K562 (cell line): ENCODE measurements around the gene HCAR2. TPM values are rescaled to one million over a fixed set of nuclear protein-coding genes. Genes with fewer than 3 reads are reported as not detected.

Source experiments
- ATAC-seq: fragments of 200-7000 bp; cut with Tn5 transposase; 3 replicates; pipeline ENCODE4 v1.9.1; 2020; ENCODE audit warnings: moderate library complexity
- BruUV-seq: library from RNA; stranded (reverse); fragments of 400-500 nt; replicated peaks from 2 replicates; lab custom pipeline; 2021; lab: Mats Ljungman, UMichigan
- CTCF ChIA-PET: fragments of 300-600 bp; formaldehyde crosslinking; extraction: SDS; loops from one replicate; lab custom pipeline; 2021; ENCODE audit warnings: low intra/inter-chr PET ratio; lab: Yijun Ruan, JAX
- POLR2A ChIA-PET: fragments of 300-600, 350-650 bp; sonication (Branson Sonifier 250); formaldehyde crosslinking; extraction: SDS; loops from one replicate; lab custom pipeline; 2021; ENCODE audit warnings: antibody characterized with exemption, inconsistent platforms; lab: Yijun Ruan, JAX
- DNase-seq, 4 experiments: peaks; one replicate each; pipeline versions ENCODE4 v3.0.0 to v3.0.0-alpha.2; 2011 to 2018; ENCODE audit warnings: low spot score in 3 of 4, mixed read lengths in 3 of 4; ENCODE audit errors: extremely low read depth in 1 of 4
- FAIRE-seq: peaks from 2 replicates; lab custom pipeline; 2011; peaks lifted over from hg19 to GRCh38; lab: Jason Lieb, UNC
- H2AFZ ChIP-seq: 2 replicates; pipeline ENCODE4 v1.6.0; 2011; ENCODE audit warnings: low read depth, low read length, control low read depth, inconsistent platforms
- H3K27ac ChIP-seq: fragments of 200-600 bp; 3 replicates; pipeline ENCODE4 v1.8.0; 2011; ENCODE audit warnings: low read depth, mild to moderate bottlenecking, control low read depth, inconsistent platforms, low read length, moderate library complexity, mixed read lengths; ENCODE audit errors: extremely low read depth
- H3K27me3 ChIP-seq, 2 experiments: fragments of 300-600 bp in 1 of 2; 2 replicates in 1 of 2; 3 replicates in 1 of 2; pipeline versions ENCODE4 v1.6.0 to v1.8.0; 2011; ENCODE audit warnings: inconsistent platforms in 2 of 2, low read length in 2 of 2, mild to moderate bottlenecking in 1 of 2, mixed read lengths in 1 of 2, moderate library complexity in 1 of 2; ENCODE audit not compliant: control insufficient read depth in 2 of 2, insufficient read depth in 2 of 2
- H3K36me3 ChIP-seq: fragments of 300-600 bp; 3 replicates; pipeline ENCODE4 v1.8.0; 2011; ENCODE audit warnings: mild to moderate bottlenecking, low read length, inconsistent platforms; ENCODE audit not compliant: control insufficient read depth, insufficient read depth
- H3K4me1 ChIP-seq, 2 experiments: fragments of 200-600 bp in 1 of 2; replicated peaks in 1 of 2; 2 replicates in 1 of 2; 3 replicates in 1 of 2; pipeline versions ENCODE4 v1.5.1 to v1.8.0; 2011; ENCODE audit warnings: inconsistent platforms in 2 of 2, low read length in 2 of 2, mild to moderate bottlenecking in 1 of 2, mixed read lengths in 1 of 2, moderate library complexity in 1 of 2; ENCODE audit not compliant: control insufficient read depth in 2 of 2, insufficient read depth in 2 of 2
- H3K4me2 ChIP-seq: 2 replicates; pipeline ENCODE4 v1.6.1; 2011; ENCODE audit warnings: low read length, control low read depth, inconsistent platforms, mixed read lengths; ENCODE audit not compliant: insufficient read depth
- H3K4me3 ChIP-seq: fragments of 200-600 bp; sonication (generic), shearing (Covaris generic); 2 replicates; pipeline ENCODE4 v1.5.1; 2016; ENCODE audit warnings: control low read depth, inconsistent platforms
- H3K79me2 ChIP-seq: fragments of 200-600 bp; 3 replicates; pipeline ENCODE4 v1.8.0; 2011; ENCODE audit warnings: low read length, inconsistent platforms; ENCODE audit not compliant: control insufficient read depth, insufficient read depth
- H3K9ac ChIP-seq, 2 experiments: 2 replicates each; pipeline versions ENCODE4 v1.6.0 to v1.6.1; 2011; ENCODE audit warnings: low read depth in 2 of 2, low read length in 2 of 2, control low read depth in 1 of 2, inconsistent platforms in 1 of 2, mild to moderate bottlenecking in 1 of 2, mixed read lengths in 1 of 2; ENCODE audit not compliant: insufficient read depth in 1 of 2
- H3K9me1 ChIP-seq: one replicate; pipeline ENCODE4 v1.6.0; 2011; ENCODE audit warnings: inconsistent platforms, mild to moderate bottlenecking, low read length, moderate library complexity; ENCODE audit not compliant: control insufficient read depth, insufficient read depth
- H3K9me3 ChIP-seq: replicated peaks from 2 replicates; pipeline ENCODE4 v1.5.1; 2011; ENCODE audit warnings: low read depth, low read length, inconsistent platforms; ENCODE audit not compliant: control insufficient read depth, insufficient read depth
- H4K20me1 ChIP-seq: replicated peaks from 2 replicates; pipeline ENCODE4 v1.6.1; 2011; ENCODE audit warnings: low read length, inconsistent platforms, mixed read lengths; ENCODE audit not compliant: control insufficient read depth, insufficient read depth
- BRCA1 ChIP-seq, 2 experiments: fragments of 450-650 bp in 1 of 2; sonication (generic) in 1 of 2; formaldehyde crosslinking in 1 of 2; IDR thresholded peaks; 2 replicates each; pipeline versions ENCODE4 v1.5.0 to v1.6.1; 2017 to 2020; ENCODE audit warnings: mild to moderate bottlenecking in 1 of 2, missing genetic modification reagents in 1 of 2
- C11orf30 ChIP-seq: fragments of 450-650 bp; IDR thresholded peaks from 2 replicates; pipeline ENCODE4 v1.6.1; 2016; ENCODE audit warnings: low read depth, mild to moderate bottlenecking
- CXXC5 ChIP-seq: fragments of 250-450 bp; sonication (Bioruptor Pico); IDR thresholded peaks from 2 replicates; pipeline ENCODE4 v1.8.0; 2022; ENCODE audit warnings: inconsistent platforms, mild to moderate bottlenecking, moderate library complexity
- KAT2B ChIP-seq: IDR thresholded peaks from one replicate; pipeline ENCODE4 v1.6.1; 2012; ENCODE audit warnings: low read depth, mild to moderate bottlenecking, control low read depth, inconsistent platforms, low read length, moderate library complexity
- KLF16 ChIP-seq: IDR thresholded peaks from 2 replicates; pipeline ENCODE4 v1.6.1; 2016; ENCODE audit warnings: antibody characterized with exemption
- NCOA2 ChIP-seq, 2 experiments: fragments of 450-650 bp; IDR thresholded peaks; 2 replicates each; pipeline ENCODE4 v1.6.1; 2018; ENCODE audit warnings: mild to moderate bottlenecking in 2 of 2, moderate library complexity in 1 of 2; ENCODE audit not compliant: partially characterized antibody in 2 of 2
- SIN3B ChIP-seq: fragments of 450-650 bp; IDR thresholded peaks from 2 replicates; pipeline ENCODE4 v1.6.1; 2017; ENCODE audit warnings: low read depth, mild to moderate bottlenecking, moderate library complexity
- SRSF9 ChIP-seq: fragments of 200-400 bp; formaldehyde crosslinking; IDR thresholded peaks from 2 replicates; pipeline ENCODE4 v1.6.1; 2017; ENCODE audit warnings: low read depth, low read length, borderline replicate concordance
- ZBED1 ChIP-seq: IDR thresholded peaks from 2 replicates; pipeline ENCODE4 v1.6.1; 2014
- ZKSCAN1 ChIP-seq: fragments of 150-350 bp; IDR thresholded peaks from 2 replicates; pipeline ENCODE4 v1.6.1; 2016; ENCODE audit warnings: low read depth, low read length
- ZNF146 ChIP-seq: IDR thresholded peaks from one replicate; pipeline ENCODE4 v1.6.1; 2018; ENCODE audit warnings: missing compliant biosample characterization; ENCODE audit not compliant: unreplicated experiment
- ZNF3 ChIP-seq: fragments of 250-450 bp; sonication (Bioruptor Pico); IDR thresholded peaks from 2 replicates; pipeline ENCODE4 v1.5.0; 2021; ENCODE audit warnings: mild to moderate bottlenecking, moderate library complexity
- WGBS: fragments of 100-300 bp; shearing (Covaris generic); methylation state at CpG from one replicate; pipeline ENCODE4 v1.1.6; 2016; ENCODE audit warnings: low coverage, mixed read lengths; ENCODE audit not compliant: insufficient coverage; ENCODE audit errors: missing lambda C conversion rate; 5-methylcytosine and 5-hydroxymethylcytosine counted together
- in situ Hi-C: fragments of 300-500 bp; cut with MboI; formaldehyde crosslinking; loops from 4 replicates; pipeline ENCODE4 v1.15.0; 2018; ENCODE audit warnings: inconsistent platforms, mixed read lengths
- intact Hi-C: fragments of 100-400 bp; cut with micrococcal nuclease; formaldehyde crosslinking; loops from 2 replicates; pipeline ENCODE4 v1.14.2; 2022
- polyA plus RNA-seq, 8 experiments: library from polyadenylated mRNA; depleted of rRNA in 4 of 8; stranded (reverse) in 5 of 8; unstranded in 3 of 8; fragments of >200 nt; fragmentation: Nextera tagmentation in 2 of 8; fragmentation: Illumina TruSeq in 1 of 8; extraction: Ambion mirVana in 2 of 8; extraction: Trizol in 1 of 8; gene quantifications; 2 replicates each; pipeline versions ENCODE4 v1.2.1 to v1.2.3, GENCODE V29; 2011 to 2014; ENCODE audit warnings: inconsistent platforms in 1 of 8, missing spikeins in 1 of 8
- total RNA-seq, 7 experiments: library from RNA; depleted of rRNA in 6 of 7; stranded (reverse); fragments of >200 nt in 6 of 7; fragmentation: Illumina TruSeq in 2 of 7; extraction: Trizol in 2 of 7; gene quantifications; 2 replicates each; pipeline versions ENCODE4 v1.2.1 to v1.2.3, GENCODE V29; 2011 to 2021; ENCODE audit warnings: low replicate concordance in 1 of 7
- TF ChIP-seq, protein P1 (sequence below): fragments of 250-450 bp; sonication (Bioruptor Pico); IDR thresholded peaks from 2 replicates; pipeline ENCODE4 v1.9.0; 2021; ENCODE audit warnings: mild to moderate bottlenecking, inconsistent platforms
- TF ChIP-seq, protein P2 (sequence below): fragments of 250-450 bp; sonication (Bioruptor Pico); IDR thresholded peaks from 2 replicates; pipeline ENCODE4 v1.4.0; 2020

Gene HCAR2
- total and polyA plus RNA-seq, 9 of the 15 experiments (the other 6 are each of a cell fraction or from before 2014, with no cell fraction given): not detected

DNA sequence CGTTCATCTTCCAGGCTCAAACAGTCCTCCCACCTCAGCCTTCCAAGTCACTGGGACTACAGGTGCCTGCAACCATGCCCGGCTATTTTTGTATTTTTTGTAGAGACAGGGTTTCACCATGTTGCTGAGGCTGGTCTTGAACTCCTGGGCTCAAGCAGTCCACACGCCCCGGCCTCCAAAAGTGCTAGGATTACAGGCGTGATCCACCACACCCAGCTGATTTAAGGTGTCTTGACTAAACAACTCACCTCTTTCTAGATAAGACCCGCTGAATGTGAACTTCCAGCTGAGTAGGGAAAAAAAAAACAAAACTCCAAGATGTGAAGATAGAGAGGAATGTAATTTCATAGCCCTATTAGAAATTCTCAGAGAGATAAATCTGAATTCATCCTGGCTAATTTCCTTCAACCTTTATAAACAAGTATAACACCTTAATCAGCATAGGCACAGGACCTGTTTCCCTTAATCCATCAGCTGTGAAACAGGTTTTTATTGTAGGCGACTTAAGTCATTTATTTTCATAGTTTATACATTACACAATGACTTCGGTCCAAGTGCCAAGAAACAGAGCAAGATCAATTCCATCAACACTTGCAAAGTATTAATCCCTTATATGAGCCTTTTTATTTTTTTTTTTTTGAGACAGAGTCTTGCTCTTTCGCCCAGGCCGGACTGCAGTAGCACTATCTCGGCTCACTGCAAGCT is 51.5 kb downstream of the HCAR2 start:
- H3K9me3 ChIP-seq: no peaks in the 10 kb centered on the region
- no peaks in the 10 kb centered on the region for H4K20me1 ChIP-seq
- no peak for DNase-seq
- WGBS: 41% methylated on average over 10 of the region's 11 CpGs
- intact Hi-C loops (no loop called here), in situ Hi-C loops (no loop called here)
- BruUV-seq: no TSS peak
- ChIA-PET POLR2A (interaction anchor here (1.2 kb wide), 1 partner anchor 16 kb away, joined by 4 read pairs; no protein-coding TSS in a partner anchor), CTCF (no interaction called here)
- H3K27ac ChIP-seq: no peak overlapping the region
- no peak overlapping the region; a peak in 1 of 4 replicates for H3K9ac ChIP-seq
- H3K79me2 ChIP-seq: no peaks in the 10 kb centered on the region
- no peaks in the 10 kb centered on the region for H3K9me1 ChIP-seq
- H3K4me2 ChIP-seq: no peak overlapping the region
- no peaks in the 10 kb centered on the region; a peak in 1 of 5 replicates for H3K4me1 ChIP-seq
- H3K27me3 ChIP-seq: no peaks in the 10 kb centered on the region
- H3K4me3 ChIP-seq: no peak overlapping the region
- H3K36me3 ChIP-seq: no peaks in the 10 kb centered on the region
- H2AFZ ChIP-seq: no peak overlapping the region
- no peak for ATAC-seq
- FAIRE-seq: no peak
- TF ChIP-seq C11orf30 (no peak), KAT2B (no peak), CXXC5 (no peak), ZNF146 (CRISPR knock-in tag) (no peak), SIN3B (no peak), ZBED1 (no peak), NCOA2 (IDR thresholded peaks at IDR 0.05; ENCODE audit: partially characterized antibody in 2 of 2) (no peak), SRSF9 (no peak), BRCA1 (IDR thresholded peaks at IDR 0.05) (no peak), BRCA1 (CRISPR knock-in tag; IDR thresholded peaks at IDR 0.05) (no peak), ZNF3 (CRISPR knock-in tag) (no peak), ZKSCAN1 (no peak), KLF16 (no peak)
- TF ChIP-seq, protein P1, sequence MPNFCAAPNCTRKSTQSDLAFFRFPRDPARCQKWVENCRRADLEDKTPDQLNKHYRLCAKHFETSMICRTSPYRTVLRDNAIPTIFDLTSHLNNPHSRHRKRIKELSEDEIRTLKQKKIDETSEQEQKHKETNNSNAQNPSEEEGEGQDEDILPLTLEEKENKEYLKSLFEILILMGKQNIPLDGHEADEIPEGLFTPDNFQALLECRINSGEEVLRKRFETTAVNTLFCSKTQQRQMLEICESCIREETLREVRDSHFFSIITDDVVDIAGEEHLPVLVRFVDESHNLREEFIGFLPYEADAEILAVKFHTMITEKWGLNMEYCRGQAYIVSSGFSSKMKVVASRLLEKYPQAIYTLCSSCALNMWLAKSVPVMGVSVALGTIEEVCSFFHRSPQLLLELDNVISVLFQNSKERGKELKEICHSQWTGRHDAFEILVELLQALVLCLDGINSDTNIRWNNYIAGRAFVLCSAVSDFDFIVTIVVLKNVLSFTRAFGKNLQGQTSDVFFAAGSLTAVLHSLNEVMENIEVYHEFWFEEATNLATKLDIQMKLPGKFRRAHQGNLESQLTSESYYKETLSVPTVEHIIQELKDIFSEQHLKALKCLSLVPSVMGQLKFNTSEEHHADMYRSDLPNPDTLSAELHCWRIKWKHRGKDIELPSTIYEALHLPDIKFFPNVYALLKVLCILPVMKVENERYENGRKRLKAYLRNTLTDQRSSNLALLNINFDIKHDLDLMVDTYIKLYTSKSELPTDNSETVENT (CRISPR knock-in tag): no peak
- TF ChIP-seq, protein P2, sequence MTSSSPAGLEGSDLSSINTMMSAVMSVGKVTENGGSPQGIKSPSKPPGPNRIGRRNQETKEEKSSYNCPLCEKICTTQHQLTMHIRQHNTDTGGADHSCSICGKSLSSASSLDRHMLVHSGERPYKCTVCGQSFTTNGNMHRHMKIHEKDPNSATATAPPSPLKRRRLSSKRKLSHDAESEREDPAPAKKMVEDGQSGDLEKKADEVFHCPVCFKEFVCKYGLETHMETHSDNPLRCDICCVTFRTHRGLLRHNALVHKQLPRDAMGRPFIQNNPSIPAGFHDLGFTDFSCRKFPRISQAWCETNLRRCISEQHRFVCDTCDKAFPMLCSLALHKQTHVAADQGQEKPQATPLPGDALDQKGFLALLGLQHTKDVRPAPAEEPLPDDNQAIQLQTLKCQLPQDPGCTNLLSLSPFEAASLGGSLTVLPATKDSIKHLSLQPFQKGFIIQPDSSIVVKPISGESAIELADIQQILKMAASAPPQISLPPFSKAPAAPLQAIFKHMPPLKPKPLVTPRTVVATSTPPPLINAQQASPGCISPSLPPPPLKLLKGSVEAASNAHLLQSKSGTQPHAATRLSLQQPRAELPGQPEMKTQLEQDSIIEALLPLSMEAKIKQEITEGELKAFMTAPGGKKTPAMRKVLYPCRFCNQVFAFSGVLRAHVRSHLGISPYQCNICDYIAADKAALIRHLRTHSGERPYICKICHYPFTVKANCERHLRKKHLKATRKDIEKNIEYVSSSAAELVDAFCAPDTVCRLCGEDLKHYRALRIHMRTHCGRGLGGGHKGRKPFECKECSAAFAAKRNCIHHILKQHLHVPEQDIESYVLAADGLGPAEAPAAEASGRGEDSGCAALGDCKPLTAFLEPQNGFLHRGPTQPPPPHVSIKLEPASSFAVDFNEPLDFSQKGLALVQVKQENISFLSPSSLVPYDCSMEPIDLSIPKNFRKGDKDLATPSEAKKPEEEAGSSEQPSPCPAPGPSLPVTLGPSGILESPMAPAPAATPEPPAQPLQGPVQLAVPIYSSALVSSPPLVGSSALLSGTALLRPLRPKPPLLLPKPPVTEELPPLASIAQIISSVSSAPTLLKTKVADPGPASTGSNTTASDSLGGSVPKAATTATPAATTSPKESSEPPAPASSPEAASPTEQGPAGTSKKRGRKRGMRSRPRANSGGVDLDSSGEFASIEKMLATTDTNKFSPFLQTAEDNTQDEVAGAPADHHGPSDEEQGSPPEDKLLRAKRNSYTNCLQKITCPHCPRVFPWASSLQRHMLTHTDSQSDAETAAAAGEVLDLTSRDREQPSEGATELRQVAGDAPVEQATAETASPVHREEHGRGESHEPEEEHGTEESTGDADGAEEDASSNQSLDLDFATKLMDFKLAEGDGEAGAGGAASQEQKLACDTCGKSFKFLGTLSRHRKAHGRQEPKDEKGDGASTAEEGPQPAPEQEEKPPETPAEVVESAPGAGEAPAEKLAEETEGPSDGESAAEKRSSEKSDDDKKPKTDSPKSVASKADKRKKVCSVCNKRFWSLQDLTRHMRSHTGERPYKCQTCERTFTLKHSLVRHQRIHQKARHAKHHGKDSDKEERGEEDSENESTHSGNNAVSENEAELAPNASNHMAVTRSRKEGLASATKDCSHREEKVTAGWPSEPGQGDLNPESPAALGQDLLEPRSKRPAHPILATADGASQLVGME: no peak
